Measurements from ENCODE around the gene EPHB3. TPM values are rescaled to one million over a fixed set of nuclear protein-coding genes. Genes with fewer than 3 reads are reported as not detected.
A peak's percentile ranks its signal among the peaks of the same experiment; 100 is the strongest.

The EPHB3 gene
- total and polyA plus RNA-seq, 11 donors = 1.00 to 4.6 (median 1.8) TPM

- Histone ChIP-seq H3K9me3 (no peaks in the 10 kb centered on the region), H3K4me1 (peaks cover 0 to 39% (median 20%) of the 10 kb centered on the region in 12 donors)
- peak in 2 of 5 donors; percentile 50 to 68 for DNase-seq
Observed at GRCh38 chr3:184562878-184563560, 1.4 kb downstream of the EPHB3 start.

DNA sequence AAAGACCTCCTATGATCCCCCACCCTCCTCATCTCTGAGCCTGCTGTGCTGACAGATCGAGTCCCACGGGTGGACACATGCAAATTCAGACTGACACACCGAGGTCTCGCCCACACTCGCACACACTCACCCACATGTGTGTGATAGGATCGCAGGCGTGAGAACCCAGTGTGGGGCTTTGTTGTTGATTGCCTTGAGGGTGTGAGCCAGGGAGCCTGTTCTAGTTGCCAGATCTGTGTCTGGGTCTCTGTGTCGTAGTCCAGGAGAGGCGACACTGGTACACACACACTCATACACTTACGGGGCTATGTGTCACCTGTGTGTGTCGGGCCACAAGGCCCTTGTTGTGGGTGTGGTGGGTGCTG is 2.0 kb downstream of the EPHB3 start:
- H3K9me3 ChIP-seq = no peaks in the 10 kb centered on the region
- ATAC-seq (no peak), DNase-seq (no peak)
- H3K4me3 ChIP-seq = peak overlapping the region in 9 of 12 donors; percentile 56 to 82 (median 71)
- TF ChIP-seq CTCF (IDR thresholded peaks at IDR 0.05) (no peak), POLR2A (IDR thresholded peaks at IDR 0.05) (no peak)
- H3K27ac ChIP-seq = peak overlapping the region in 7 of 12 donors; percentile 23 to 73 (median 57)
- H3K4me1 ChIP-seq = peaks cover 0 to 45% (median 25%) of the 10 kb centered on the region in 12 donors
- H3K36me3 ChIP-seq = no peaks in the 10 kb centered on the region
- intact Hi-C loops (cut with DNase I) = no loop called here
- 60 to 78% (median 73%) methylated on average over 9 to 11 of the region's 11 CpGs for WGBS, 4 donors
- H3K27me3 ChIP-seq = peaks cover 0 to 16% (median 0%) of the 10 kb centered on the region in 9 donors

More at GRCh38 chr3:184562878-184563560, 1.4 kb downstream of the EPHB3 start:
- WGBS, 4 donors = 47 to 64% (median 52%) methylated on average over 12 to 24 of the region's 24 CpGs
- intact Hi-C loops (cut with DNase I) = no loop called here
- Histone ChIP-seq H3K4me3 (peak overlapping the region; percentile 41 to 82 (median 66)), H3K36me3 (no peaks in the 10 kb centered on the region), H3K27ac (peak overlapping the region in 8 of 12 donors; percentile 29 to 73 (median 56)), H3K27me3 (peaks cover 0 to 16% (median 0%) of the 10 kb centered on the region in 9 donors)
- TF ChIP-seq CTCF (IDR thresholded peaks at IDR 0.05) (no peak), POLR2A (IDR thresholded peaks at IDR 0.05) (no peak)
- ATAC-seq = no peak

- intact Hi-C loops (cut with DNase I) = no loop called here
- Histone ChIP-seq H3K27ac (peak overlapping the region in 6 of 12 donors; percentile 9 to 73 (median 56)), H3K4me3 (peak overlapping the region in 6 of 12 donors; percentile 65 to 82 (median 78)), H3K4me1 (peaks cover 0 to 46% (median 26%) of the 10 kb centered on the region in 12 donors), H3K9me3 (no peaks in the 10 kb centered on the region), H3K27me3 (peaks cover 0 to 13% (median 0%) of the 10 kb centered on the region in 9 donors), H3K36me3 (no peaks in the 10 kb centered on the region)
- DNase-seq (no peak), ATAC-seq (no peak)
- TF ChIP-seq POLR2A (IDR thresholded peaks at IDR 0.05) = no peak
- no peak for TF ChIP-seq CTCF (IDR thresholded peaks at IDR 0.05)
- WGBS, 4 donors = 49 to 78% (median 77%) methylated on average over 10 to 13 of the region's 13 CpGs
Observed at GRCh38 chr3:184563941-184564684, 2.5 kb downstream of the EPHB3 start.

All from heart left ventricle (tissue), 16 donors.